ENCODE data around the gene KLHL9.

Gene KLHL9

GRCh38 chr9:21331676-21332402 is 3.4 kb downstream of the KLHL9 start:
- no peak for DNase-seq (ENCODE audit: low read depth)
- TF ChIP-seq CTCF (IDR thresholded peaks at IDR 0.05; ENCODE audit: low read length, missing control alignments), result no peak
- H3K4me3 ChIP-seq (replicated peaks; ENCODE audit: low read depth, low read length), result peak overlapping the region; percentile 10

- peak; percentile 65 for DNase-seq (ENCODE audit: low read depth)
- TF ChIP-seq CTCF (IDR thresholded peaks at IDR 0.05; ENCODE audit: low read length, missing control alignments), result peak; percentile 68
Measured at GRCh38 chr9:21326526-21327139, 8.6 kb downstream of the KLHL9 start.

GRCh38 chr9:21324047-21324446 is 11.2 kb downstream of the KLHL9 start:
- H3K4me3 ChIP-seq (replicated peaks; ENCODE audit: low read depth, low read length), result no peak overlapping the region
- no peak for TF ChIP-seq CTCF (IDR thresholded peaks at IDR 0.05; ENCODE audit: low read length, missing control alignments)
- DNase-seq (ENCODE audit: low read depth), result no peak

More at GRCh38 chr9:21326526-21327139, 8.6 kb downstream of the KLHL9 start:
- H3K4me3 ChIP-seq (replicated peaks; ENCODE audit: low read depth, low read length), result no peak overlapping the region

GRCh38 chr9:21322911-21323461 is 12.2 kb downstream of the KLHL9 start:
- H3K4me3 ChIP-seq (replicated peaks; ENCODE audit: low read depth, low read length), result no peak overlapping the region
- no peak for DNase-seq (ENCODE audit: low read depth)
- TF ChIP-seq CTCF (IDR thresholded peaks at IDR 0.05; ENCODE audit: low read length, missing control alignments), result no peak

GRCh38 chr9:21320465-21320864 is 14.7 kb downstream of the KLHL9 start:
- no peak overlapping the region for H3K4me3 ChIP-seq (replicated peaks; ENCODE audit: low read depth, low read length)
- no peak for TF ChIP-seq CTCF (IDR thresholded peaks at IDR 0.05; ENCODE audit: low read length, missing control alignments)
- DNase-seq (ENCODE audit: low read depth), result no peak

DNA sequence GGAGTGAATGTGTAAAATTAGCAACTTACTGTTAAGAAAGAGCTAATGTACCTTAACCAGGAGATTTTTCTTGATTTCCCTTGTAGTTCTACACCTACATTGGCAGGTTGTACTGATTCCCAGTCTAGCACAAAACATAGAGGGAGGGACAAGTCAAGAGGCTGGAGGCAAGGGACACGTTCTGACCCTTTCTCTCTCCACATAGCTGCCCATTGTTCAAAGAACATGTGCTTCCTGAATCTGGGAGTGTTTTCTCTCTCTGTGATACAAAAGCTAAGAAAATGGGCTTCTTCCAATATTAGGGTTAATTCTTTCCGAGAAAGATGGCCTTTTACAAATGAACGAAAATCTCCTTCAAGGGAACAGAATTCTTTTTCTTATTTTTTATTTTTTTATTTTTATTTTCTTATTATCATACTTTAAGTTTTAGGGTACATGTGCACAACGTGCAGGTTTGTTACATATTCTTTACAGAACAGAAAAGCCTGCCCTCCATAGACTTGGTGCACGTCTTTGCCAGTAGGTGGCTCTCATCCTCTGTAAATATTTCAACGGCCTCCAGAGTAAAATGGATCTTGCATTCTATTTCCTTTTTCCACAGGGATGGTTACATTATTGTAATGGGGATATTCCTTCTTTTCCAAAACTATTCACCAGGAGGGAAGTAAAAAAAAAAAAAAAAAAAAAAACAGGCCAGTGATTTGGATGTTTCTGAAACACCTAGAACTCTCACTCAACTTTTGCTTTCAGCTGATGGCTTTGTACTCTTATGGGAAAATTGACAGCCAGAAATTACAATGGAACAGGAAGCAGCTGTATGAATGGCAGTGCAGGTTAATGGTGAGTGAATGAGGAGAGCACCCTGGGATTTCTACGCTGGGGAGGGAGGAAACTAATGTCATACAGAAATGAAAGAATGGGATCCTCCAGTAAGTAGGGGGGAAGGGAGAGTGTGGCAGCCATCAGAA is 17.0 kb downstream of the KLHL9 start:
- DNase-seq (ENCODE audit: low read depth), result peak; percentile 67
- no peak overlapping the region for H3K4me3 ChIP-seq (replicated peaks; ENCODE audit: low read depth, low read length)
- peak; percentile 72 for TF ChIP-seq CTCF (IDR thresholded peaks at IDR 0.05; ENCODE audit: low read length, missing control alignments)

All from fibroblast of pulmonary artery (primary cell).